Kidney epithelial cell (primary cell): ENCODE data around the gene RBM25. TPM values are rescaled to one million over a fixed set of nuclear protein-coding genes. Genes with fewer than 3 reads are reported as not detected.

Experiments used
- DNase-seq: peaks from one replicate; pipeline ENCODE4 v3.0.0-alpha.2; 2010; ENCODE audit warnings: low read depth
- H3K27me3 ChIP-seq: 2 replicates; pipeline ENCODE4 v1.6.0; 2011; ENCODE audit warnings: low read length; ENCODE audit not compliant: control insufficient read depth, insufficient read depth
- H3K36me3 ChIP-seq: 2 replicates; pipeline ENCODE4 v1.5.1; 2011; ENCODE audit warnings: low read length; ENCODE audit not compliant: control insufficient read depth, insufficient read depth
- H3K4me3 ChIP-seq: 2 replicates; pipeline ENCODE4 v1.5.1; 2011; ENCODE audit warnings: low read depth, mild to moderate bottlenecking, control low read depth, low read length
- total RNA-seq: library from RNA; depleted of rRNA; stranded (reverse); fragments of >200 nt; gene quantifications from 2 replicates; pipeline ENCODE4 v1.2.3, GENCODE V29; 2015
- TF ChIP-seq, protein P1 (sequence below): IDR thresholded peaks from 2 replicates; pipeline ENCODE4 v1.5.1; 2011; ENCODE audit warnings: mild to moderate bottlenecking, moderate library complexity, low read length, control low read depth, inconsistent platforms; ENCODE audit not compliant: insufficient read depth, poor library complexity, severe bottlenecking

The RBM25 gene
- total RNA-seq, 1 donor from 2014 or later: 30.8 TPM

GRCh38 chr14:73145371-73145770, 87.0 kb downstream of the RBM25 start:
- DNase-seq: no peak
- Histone ChIP-seq H3K36me3 (peaks cover 2% of the 10 kb centered on the region), H3K27me3 (no peaks in the 10 kb centered on the region), H3K4me3 (no peak overlapping the region)
- TF ChIP-seq, protein P1, sequence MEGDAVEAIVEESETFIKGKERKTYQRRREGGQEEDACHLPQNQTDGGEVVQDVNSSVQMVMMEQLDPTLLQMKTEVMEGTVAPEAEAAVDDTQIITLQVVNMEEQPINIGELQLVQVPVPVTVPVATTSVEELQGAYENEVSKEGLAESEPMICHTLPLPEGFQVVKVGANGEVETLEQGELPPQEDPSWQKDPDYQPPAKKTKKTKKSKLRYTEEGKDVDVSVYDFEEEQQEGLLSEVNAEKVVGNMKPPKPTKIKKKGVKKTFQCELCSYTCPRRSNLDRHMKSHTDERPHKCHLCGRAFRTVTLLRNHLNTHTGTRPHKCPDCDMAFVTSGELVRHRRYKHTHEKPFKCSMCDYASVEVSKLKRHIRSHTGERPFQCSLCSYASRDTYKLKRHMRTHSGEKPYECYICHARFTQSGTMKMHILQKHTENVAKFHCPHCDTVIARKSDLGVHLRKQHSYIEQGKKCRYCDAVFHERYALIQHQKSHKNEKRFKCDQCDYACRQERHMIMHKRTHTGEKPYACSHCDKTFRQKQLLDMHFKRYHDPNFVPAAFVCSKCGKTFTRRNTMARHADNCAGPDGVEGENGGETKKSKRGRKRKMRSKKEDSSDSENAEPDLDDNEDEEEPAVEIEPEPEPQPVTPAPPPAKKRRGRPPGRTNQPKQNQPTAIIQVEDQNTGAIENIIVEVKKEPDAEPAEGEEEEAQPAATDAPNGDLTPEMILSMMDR: no peak

DNA sequence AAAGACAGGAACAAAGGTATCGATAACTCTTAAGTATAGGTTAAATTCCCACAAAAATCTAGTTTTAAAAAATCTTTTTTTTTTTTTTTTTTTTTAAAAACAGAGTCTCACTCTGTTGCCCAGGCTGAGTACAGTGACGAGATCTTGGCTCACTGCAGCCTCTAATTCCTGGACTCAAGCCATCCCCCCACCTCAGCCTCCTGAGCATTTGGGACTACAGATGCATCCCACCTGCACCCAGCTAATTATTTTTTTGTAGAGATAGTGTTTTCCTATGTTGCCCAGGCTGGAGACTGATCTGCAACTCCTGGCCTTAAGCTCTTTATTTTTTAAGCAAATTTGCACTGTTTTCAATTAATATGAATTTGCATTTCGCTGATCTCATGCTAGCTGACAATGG, 87.8 kb downstream of the RBM25 start:
- Histone ChIP-seq H3K27me3 (no peaks in the 10 kb centered on the region), H3K36me3 (peaks cover 2% of the 10 kb centered on the region), H3K4me3 (no peak overlapping the region)
- no peak for DNase-seq
- TF ChIP-seq, protein P1: no peak

DNA sequence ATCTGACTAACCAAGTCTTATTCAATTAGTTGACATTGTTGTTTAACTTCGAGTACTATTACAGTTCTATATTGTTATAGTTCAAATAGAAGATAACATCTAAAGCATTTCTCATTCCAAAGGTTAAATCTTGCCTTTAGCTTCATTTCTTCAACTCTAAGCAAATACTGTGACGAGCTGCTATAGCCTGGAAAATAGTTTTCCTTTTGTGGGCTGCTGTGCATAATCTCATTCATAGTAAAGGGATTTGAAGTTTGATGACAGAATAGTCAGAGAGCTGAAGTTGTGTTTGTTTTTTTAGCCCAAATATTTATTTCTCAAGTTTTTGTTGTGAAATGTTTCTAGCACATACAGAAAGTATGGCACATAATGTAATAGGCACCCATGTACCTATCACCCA, 91.4 kb downstream of the RBM25 start:
- DNase-seq: no peak
- no peaks in the 10 kb centered on the region for H3K27me3 ChIP-seq
- TF ChIP-seq, protein P1: no peak
- H3K4me3 ChIP-seq: no peak overlapping the region
- peaks cover 2% of the 10 kb centered on the region for H3K36me3 ChIP-seq

DNA sequence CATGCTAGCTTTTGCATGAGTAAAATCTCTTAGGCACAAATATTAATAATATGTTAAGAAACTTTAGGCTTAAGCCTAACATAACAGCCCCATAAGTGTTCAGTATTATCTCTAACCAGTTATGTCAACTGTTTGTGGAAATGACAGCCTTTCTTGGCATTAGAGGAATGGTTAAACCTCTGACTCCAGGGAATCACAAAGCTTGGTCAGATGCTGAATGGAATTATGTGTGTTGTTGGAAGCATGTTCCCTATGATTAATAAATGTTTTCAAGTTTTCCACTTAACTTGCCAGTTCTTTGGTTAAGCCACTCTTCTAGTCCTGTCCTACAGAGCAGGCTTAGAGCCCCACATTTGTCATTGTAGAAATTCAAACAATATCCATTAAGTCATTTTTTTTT, 94.9 kb downstream of the RBM25 start:
- TF ChIP-seq, protein P1: no peak
- peaks cover 2% of the 10 kb centered on the region for H3K36me3 ChIP-seq
- H3K4me3 ChIP-seq: no peak overlapping the region
- DNase-seq: no peak
- no peaks in the 10 kb centered on the region for H3K27me3 ChIP-seq

DNA sequence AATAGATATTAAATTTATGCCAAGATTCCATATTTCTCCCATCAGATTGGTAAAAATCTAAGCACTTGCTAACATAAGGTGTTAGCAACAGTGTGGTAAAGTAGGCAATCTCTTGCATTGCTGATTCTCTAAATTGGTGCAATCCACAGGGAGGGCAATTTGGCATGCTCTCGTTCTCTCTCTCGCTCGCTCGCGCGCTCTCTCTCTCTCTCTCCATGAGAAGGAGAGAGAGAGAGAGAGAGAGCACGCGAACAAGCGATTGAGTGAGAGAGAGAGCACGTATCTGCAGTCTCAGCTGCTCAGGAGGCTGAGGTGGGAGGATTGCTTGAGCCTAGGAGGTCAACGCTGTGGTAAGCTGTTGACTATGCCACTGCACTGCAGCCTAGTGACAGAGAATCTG, 103.9 kb downstream of the RBM25 start:
- DNase-seq: no peak
- Histone ChIP-seq H3K36me3 (no peaks in the 10 kb centered on the region), H3K4me3 (no peak overlapping the region)

DNA sequence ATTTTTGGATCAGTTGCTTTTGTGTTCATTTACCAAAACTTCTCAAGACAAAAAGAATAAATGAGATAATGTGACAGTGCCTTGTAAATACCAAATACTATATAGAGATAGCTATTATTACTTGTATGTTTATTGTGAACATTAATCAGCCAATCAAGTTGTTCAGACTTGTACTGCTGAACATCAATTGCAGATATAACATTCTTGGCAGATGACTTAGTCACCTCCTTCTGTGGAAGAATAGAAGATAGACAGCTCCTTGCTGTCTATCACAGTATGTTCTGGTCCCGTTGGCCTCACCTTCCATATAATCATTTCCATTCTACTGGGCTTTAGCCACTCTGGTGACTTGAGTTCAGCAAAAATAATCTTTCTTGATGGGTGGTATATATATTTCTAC, 108.1 kb downstream of the RBM25 start:
- Histone ChIP-seq H3K36me3 (peaks cover 1% of the 10 kb centered on the region), H3K27me3 (no peaks in the 10 kb centered on the region), H3K4me3 (no peak overlapping the region)
- no peak for DNase-seq
- TF ChIP-seq, protein P1: no peak

More for the DNA sequence above, 103.9 kb downstream of the RBM25 start:
- TF ChIP-seq, protein P1: no peak
- H3K27me3 ChIP-seq: no peaks in the 10 kb centered on the region
